K562 (cell line): Measurements from ENCODE around the gene PLCL2. TPM values are rescaled to one million over a fixed set of nuclear protein-coding genes. Genes with fewer than 3 reads are reported as not detected.

Experiments
- ATAC-seq: fragments of 200-7000 bp; cut with Tn5 transposase; 3 replicates; pipeline ENCODE4 v1.9.1; 2020; ENCODE audit warnings: moderate library complexity
- BruUV-seq: library from RNA; stranded (reverse); fragments of 400-500 nt; replicated peaks from 2 replicates; lab custom pipeline; 2021; lab: Mats Ljungman, UMichigan
- CTCF ChIA-PET: fragments of 300-600 bp; formaldehyde crosslinking; extraction: SDS; loops from one replicate; lab custom pipeline; 2021; ENCODE audit warnings: low intra/inter-chr PET ratio; lab: Yijun Ruan, JAX
- POLR2A ChIA-PET: fragments of 300-600, 350-650 bp; sonication (Branson Sonifier 250); formaldehyde crosslinking; extraction: SDS; loops from one replicate; lab custom pipeline; 2021; ENCODE audit warnings: antibody characterized with exemption, inconsistent platforms; lab: Yijun Ruan, JAX
- DNase-seq, 4 experiments: peaks; one replicate each; pipeline versions ENCODE4 v3.0.0 to v3.0.0-alpha.2; 2011 to 2018; ENCODE audit warnings: low spot score in 3 of 4, mixed read lengths in 3 of 4; ENCODE audit errors: extremely low read depth in 1 of 4
- FAIRE-seq: peaks from 2 replicates; lab custom pipeline; 2011; peaks lifted over from hg19 to GRCh38; lab: Jason Lieb, UNC
- H2AFZ ChIP-seq: 2 replicates; pipeline ENCODE4 v1.6.0; 2011; ENCODE audit warnings: low read depth, low read length, control low read depth, inconsistent platforms
- H3K27ac ChIP-seq: fragments of 200-600 bp; 3 replicates; pipeline ENCODE4 v1.8.0; 2011; ENCODE audit warnings: low read depth, mild to moderate bottlenecking, control low read depth, inconsistent platforms, low read length, moderate library complexity, mixed read lengths; ENCODE audit errors: extremely low read depth
- H3K27me3 ChIP-seq, 2 experiments: fragments of 300-600 bp in 1 of 2; 2 replicates in 1 of 2; 3 replicates in 1 of 2; pipeline versions ENCODE4 v1.6.0 to v1.8.0; 2011; ENCODE audit warnings: inconsistent platforms in 2 of 2, low read length in 2 of 2, mild to moderate bottlenecking in 1 of 2, mixed read lengths in 1 of 2, moderate library complexity in 1 of 2; ENCODE audit not compliant: control insufficient read depth in 2 of 2, insufficient read depth in 2 of 2
- H3K36me3 ChIP-seq: fragments of 300-600 bp; 3 replicates; pipeline ENCODE4 v1.8.0; 2011; ENCODE audit warnings: mild to moderate bottlenecking, low read length, inconsistent platforms; ENCODE audit not compliant: control insufficient read depth, insufficient read depth
- H3K4me1 ChIP-seq, 2 experiments: fragments of 200-600 bp in 1 of 2; replicated peaks in 1 of 2; 2 replicates in 1 of 2; 3 replicates in 1 of 2; pipeline versions ENCODE4 v1.5.1 to v1.8.0; 2011; ENCODE audit warnings: inconsistent platforms in 2 of 2, low read length in 2 of 2, mild to moderate bottlenecking in 1 of 2, mixed read lengths in 1 of 2, moderate library complexity in 1 of 2; ENCODE audit not compliant: control insufficient read depth in 2 of 2, insufficient read depth in 2 of 2
- H3K4me2 ChIP-seq: 2 replicates; pipeline ENCODE4 v1.6.1; 2011; ENCODE audit warnings: low read length, control low read depth, inconsistent platforms, mixed read lengths; ENCODE audit not compliant: insufficient read depth
- H3K4me3 ChIP-seq: fragments of 200-600 bp; sonication (generic), shearing (Covaris generic); 2 replicates; pipeline ENCODE4 v1.5.1; 2016; ENCODE audit warnings: control low read depth, inconsistent platforms
- H3K79me2 ChIP-seq: fragments of 200-600 bp; 3 replicates; pipeline ENCODE4 v1.8.0; 2011; ENCODE audit warnings: low read length, inconsistent platforms; ENCODE audit not compliant: control insufficient read depth, insufficient read depth
- H3K9ac ChIP-seq, 2 experiments: 2 replicates each; pipeline versions ENCODE4 v1.6.0 to v1.6.1; 2011; ENCODE audit warnings: low read depth in 2 of 2, low read length in 2 of 2, control low read depth in 1 of 2, inconsistent platforms in 1 of 2, mild to moderate bottlenecking in 1 of 2, mixed read lengths in 1 of 2; ENCODE audit not compliant: insufficient read depth in 1 of 2
- H3K9me1 ChIP-seq: one replicate; pipeline ENCODE4 v1.6.0; 2011; ENCODE audit warnings: inconsistent platforms, mild to moderate bottlenecking, low read length, moderate library complexity; ENCODE audit not compliant: control insufficient read depth, insufficient read depth
- H3K9me3 ChIP-seq: replicated peaks from 2 replicates; pipeline ENCODE4 v1.5.1; 2011; ENCODE audit warnings: low read depth, low read length, inconsistent platforms; ENCODE audit not compliant: control insufficient read depth, insufficient read depth
- H4K20me1 ChIP-seq: replicated peaks from 2 replicates; pipeline ENCODE4 v1.6.1; 2011; ENCODE audit warnings: low read length, inconsistent platforms, mixed read lengths; ENCODE audit not compliant: control insufficient read depth, insufficient read depth
- CHD1 ChIP-seq: fragments of 200-600 bp; sonication (generic); IDR thresholded peaks from one replicate; pipeline ENCODE4 v1.6.1; 2012; ENCODE audit warnings: mild to moderate bottlenecking, moderate library complexity, low read length, inconsistent platforms
- CHD2 ChIP-seq: IDR thresholded peaks from 2 replicates; pipeline ENCODE4 v1.6.1; 2011; ENCODE audit warnings: low read depth, low read length
- E2F5 ChIP-seq: sonication (generic); formaldehyde crosslinking; IDR thresholded peaks from 2 replicates; pipeline ENCODE4 v1.8.0; 2022; ENCODE audit warnings: mild to moderate bottlenecking, missing genetic modification reagents
- EHMT2 ChIP-seq: fragments of 450-650 bp; IDR thresholded peaks from 2 replicates; pipeline ENCODE4 v1.6.1; 2018; ENCODE audit warnings: antibody characterized with exemption
- GABPB1 ChIP-seq: sonication (generic); formaldehyde crosslinking; IDR thresholded peaks from 2 replicates; pipeline ENCODE4 v1.8.0; 2022; ENCODE audit warnings: mild to moderate bottlenecking, missing genetic modification reagents
- GMEB1 ChIP-seq: fragments of 250-450 bp; sonication (Bioruptor Pico); IDR thresholded peaks from 2 replicates; pipeline ENCODE4 v1.4.0; 2020; ENCODE audit warnings: mild to moderate bottlenecking
- HNRNPH1 ChIP-seq: fragments of 200-400 bp; formaldehyde crosslinking; optimal IDR thresholded peaks from 2 replicates; pipeline ENCODE3; 2017; ENCODE audit warnings: low read depth, mild to moderate bottlenecking, low read length, moderate library complexity
- NFRKB ChIP-seq: fragments of 450-650 bp; IDR thresholded peaks from 2 replicates; pipeline ENCODE4 v1.6.1; 2016; ENCODE audit warnings: low read depth
- WHSC1 ChIP-seq: IDR thresholded peaks from one replicate; pipeline ENCODE4 v1.6.1; 2012; ENCODE audit warnings: low read length, control low read depth, inconsistent platforms
- ZBTB9 ChIP-seq: fragments of 450-650 bp; formaldehyde crosslinking; IDR thresholded peaks from 2 replicates; pipeline ENCODE4 v1.4.0; 2020; ENCODE audit warnings: mild to moderate bottlenecking, moderate library complexity
- ZNF121 ChIP-seq: sonication (generic); formaldehyde crosslinking; conservative IDR thresholded peaks from 2 replicates; pipeline ENCODE4 v1.8.0; 2022; ENCODE audit warnings: missing genetic modification reagents
- ZNF253 ChIP-seq: fragments of 250-450 bp; sonication (Bioruptor Pico); conservative IDR thresholded peaks from 2 replicates; pipeline ENCODE4 v1.6.1; 2021; ENCODE audit warnings: mild to moderate bottlenecking
- ZNF282 ChIP-seq: sonication (generic); formaldehyde crosslinking; IDR thresholded peaks from 2 replicates; pipeline ENCODE4 v1.8.1; 2023; ENCODE audit warnings: missing genetic modification reagents
- ZNF316 ChIP-seq: fragments of 450-650 bp; IDR thresholded peaks from 2 replicates; pipeline ENCODE4 v1.6.1; 2016
- ZNF668 ChIP-seq: fragments of 250-450 bp; sonication (Bioruptor Pico); IDR thresholded peaks from 2 replicates; pipeline ENCODE4 v1.8.0; 2022; ENCODE audit warnings: mild to moderate bottlenecking, inconsistent platforms
- ZNF830 ChIP-seq: fragments of 250-450 bp; sonication (Bioruptor Pico); IDR thresholded peaks from 2 replicates; pipeline ENCODE4 v1.5.0; 2021; ENCODE audit warnings: mild to moderate bottlenecking
- WGBS: fragments of 100-300 bp; shearing (Covaris generic); methylation state at CpG from one replicate; pipeline ENCODE4 v1.1.6; 2016; ENCODE audit warnings: low coverage, mixed read lengths; ENCODE audit not compliant: insufficient coverage; ENCODE audit errors: missing lambda C conversion rate; 5-methylcytosine and 5-hydroxymethylcytosine counted together
- in situ Hi-C: fragments of 300-500 bp; cut with MboI; formaldehyde crosslinking; loops from 4 replicates; pipeline ENCODE4 v1.15.0; 2018; ENCODE audit warnings: inconsistent platforms, mixed read lengths
- intact Hi-C: fragments of 100-400 bp; cut with micrococcal nuclease; formaldehyde crosslinking; loops from 2 replicates; pipeline ENCODE4 v1.14.2; 2022
- polyA plus RNA-seq, 8 experiments: library from polyadenylated mRNA; depleted of rRNA in 4 of 8; stranded (reverse) in 5 of 8; unstranded in 3 of 8; fragments of >200 nt; fragmentation: Nextera tagmentation in 2 of 8; fragmentation: Illumina TruSeq in 1 of 8; extraction: Ambion mirVana in 2 of 8; extraction: Trizol in 1 of 8; gene quantifications; 2 replicates each; pipeline versions ENCODE4 v1.2.1 to v1.2.3, GENCODE V29; 2011 to 2014; ENCODE audit warnings: inconsistent platforms in 1 of 8, missing spikeins in 1 of 8
- total RNA-seq, 7 experiments: library from RNA; depleted of rRNA in 6 of 7; stranded (reverse); fragments of >200 nt in 6 of 7; fragmentation: Illumina TruSeq in 2 of 7; extraction: Trizol in 2 of 7; gene quantifications; 2 replicates each; pipeline versions ENCODE4 v1.2.1 to v1.2.3, GENCODE V29; 2011 to 2021; ENCODE audit warnings: low replicate concordance in 1 of 7

Gene PLCL2
- total and polyA plus RNA-seq, 9 of the 15 experiments (the other 6 are each of a cell fraction or from before 2014, with no cell fraction given): 0.03 to 0.18 (median 0.11) TPM; not detected in 2

DNA sequence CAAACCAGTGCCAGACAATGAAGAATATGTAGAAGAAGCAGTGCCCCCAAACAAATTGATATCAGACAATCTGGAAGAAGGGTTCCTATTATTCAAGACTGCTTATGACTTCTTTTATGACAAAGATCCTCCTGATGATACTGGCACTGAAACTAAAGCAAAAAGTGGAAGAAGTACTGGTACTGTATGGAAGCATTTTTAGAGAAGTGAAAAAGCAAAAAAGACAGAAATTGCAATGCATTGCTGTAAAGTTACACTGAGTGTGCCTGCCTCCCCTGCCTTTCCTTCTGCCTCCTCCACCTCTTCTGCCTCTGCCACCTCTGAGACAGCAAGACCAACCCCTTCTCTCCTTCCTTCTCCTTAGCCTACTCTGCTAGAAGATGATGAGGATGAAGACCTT is 167.6 kb downstream of the PLCL2 start (continued):
- no peak for TF ChIP-seq ZNF282
- TF ChIP-seq WHSC1: no peak
- TF ChIP-seq NFRKB: no peak
- no peak for TF ChIP-seq ZNF830
- TF ChIP-seq ZNF121 (CRISPR knock-in tag): no peak
- TF ChIP-seq ZNF668 (CRISPR knock-in tag): no peak
- no peak for TF ChIP-seq GMEB1

- Histone ChIP-seq H3K9ac (no peak overlapping the region), H3K9me1 (no peaks in the 10 kb centered on the region), H3K79me2 (no peaks in the 10 kb centered on the region), H3K4me2 (no peak overlapping the region), H3K4me3 (no peak overlapping the region), H3K9me3 (no peaks in the 10 kb centered on the region), H3K27me3 (no peaks in the 10 kb centered on the region), H4K20me1 (no peaks in the 10 kb centered on the region), H3K4me1 (no peaks in the 10 kb centered on the region), H3K36me3 (no peaks in the 10 kb centered on the region), H3K27ac (no peak overlapping the region), H2AFZ (no peak overlapping the region)
- ChIA-PET CTCF (no interaction called here), POLR2A (no interaction called here)
- DNase-seq (no peak), FAIRE-seq (no peak), ATAC-seq (no peak)
- in situ Hi-C loops: no loop called here
- no TSS peak for BruUV-seq
- 0% methylated on average over 1 of the region's 1 CpG for WGBS
- intact Hi-C loops: no loop called here
- TF ChIP-seq E2F5 (CRISPR knock-in tag) (no peak), HNRNPH1 (no peak), ZNF316 (no peak), ZBTB9 (CRISPR knock-in tag) (no peak), EHMT2 (no peak), ZNF253 (CRISPR knock-in tag) (no peak), CHD2 (no peak), GABPB1 (CRISPR knock-in tag) (no peak), CHD1 (no peak)
These were observed 169.7 kb downstream of the PLCL2 start for GRCh38 chr3:17054301-17054981.
